Activated gamma-delta T cell (primary cell): ENCODE results near the gene ZNF430.
A peak's percentile ranks its signal among the peaks of the same experiment; 100 is the strongest.
"Not testable (repeated sequence)": the region's sequence is repeated elsewhere in the genome, so short reads cannot be mapped to it uniquely, and the experiment has no call there.

Experiments
- DNase-seq: peaks from one replicate; lab custom pipeline; 2025; lab: John Stamatoyannopoulos, UW
- total RNA-seq, 2 donors: gene quantifications; one replicate each; lab custom pipeline; 2026; lab: John Stamatoyannopoulos, UW

The ZNF430 gene
- 78.6 to 90.0 reads per million in 2 donors for total RNA-seq

- peak; percentile 55 for DNase-seq
Measured at GRCh38 chr19:21020298-21021227, at the start of gene ZNF430. ZNF430 (plus strand) TSS chr19:21020657; CDS start chr19:21020801, 144 bp downstream.

- DNase-seq: not testable (repeated sequence)
Measured at GRCh38 chr19:20992788-20993187, 27.7 kb upstream of the ZNF430 start.

- DNase-seq: peak; percentile 54
Measured at GRCh38 chr19:20999731-21000352, 20.6 kb upstream of the ZNF430 start.

- DNase-seq: not testable (repeated sequence)
Measured at GRCh38 chr19:21021238-21021637, 781 bp downstream of the ZNF430 start.

GRCh38 chr19:21022996-21023395, 2.5 kb downstream of the ZNF430 start:
- no peak for DNase-seq

GRCh38 chr19:21023901-21024300, 3.4 kb downstream of the ZNF430 start:
- no peak for DNase-seq

GRCh38 chr19:21028969-21029268, 8.5 kb downstream of the ZNF430 start:
- DNase-seq: no peak

- DNase-seq: no peak
Measured at GRCh38 chr19:21045028-21045427, 24.6 kb downstream of the ZNF430 start.

GRCh38 chr19:21046489-21046888, 26.0 kb downstream of the ZNF430 start:
- no peak for DNase-seq

- DNase-seq: no peak
Measured at GRCh38 chr19:21047716-21048115, 27.3 kb downstream of the ZNF430 start.

- DNase-seq: no peak
Measured at GRCh38 chr19:21052902-21053301, 32.4 kb downstream of the ZNF430 start.

- DNase-seq: no peak
Measured at GRCh38 chr19:21065336-21065735, 44.9 kb downstream of the ZNF430 start.

- peak; percentile 27 for DNase-seq
Measured at GRCh38 chr19:21082011-21082975, 61.8 kb downstream of the ZNF430 start, which contains the start of gene ZNF714. ZNF714 (plus strand) TSS chr19:21082203; CDS start chr19:21098269, 16,066 bp downstream.

GRCh38 chr19:21084343-21084742, 63.9 kb downstream of the ZNF430 start:
- DNase-seq: no peak

GRCh38 chr19:21087871-21088270, 67.4 kb downstream of the ZNF430 start:
- no peak for DNase-seq

- no peak for DNase-seq
Measured at GRCh38 chr19:21092109-21092508, 71.7 kb downstream of the ZNF430 start.

GRCh38 chr19:21094347-21095025, 74.0 kb downstream of the ZNF430 start:
- DNase-seq: no peak

- DNase-seq: no peak
Measured at GRCh38 chr19:21098291-21098690, 77.8 kb downstream of the ZNF430 start.

GRCh38 chr19:21101521-21102242, 81.2 kb downstream of the ZNF430 start:
- DNase-seq: no peak

- no peak for DNase-seq
Measured at GRCh38 chr19:21109116-21109515, 88.7 kb downstream of the ZNF430 start.
